Left ventricle myocardium inferior (tissue), 1 donor: Measurements from ENCODE around the gene TBX6. TPM values are rescaled to one million over a fixed set of nuclear protein-coding genes. Genes with fewer than 3 reads are reported as not detected.
A peak's percentile ranks its signal among the peaks of the same experiment; 100 is the strongest.

Source experiments
- DNase-seq: peaks from one replicate; pipeline ENCODE4 v3.0.0-alpha.2; 2020
- H3K27ac ChIP-seq: fragments of 200-600 bp; replicated peaks from 2 replicates; pipeline ENCODE4 v1.8.0; 2021
- H3K27me3 ChIP-seq: fragments of 200-600 bp; 2 replicates; pipeline ENCODE4 v1.8.0; 2021; ENCODE audit warnings: low read depth
- H3K36me3 ChIP-seq: fragments of 200-600 bp; 2 replicates; pipeline ENCODE4 v1.8.0; 2021
- H3K4me1 ChIP-seq: fragments of 200-600 bp; 2 replicates; pipeline ENCODE4 v1.8.0; 2021
- H3K4me3 ChIP-seq: fragments of 200-600 bp; 2 replicates; pipeline ENCODE4 v1.8.0; 2021; ENCODE audit warnings: mild to moderate bottlenecking, moderate library complexity
- H3K9me3 ChIP-seq: fragments of 200-600 bp; replicated peaks from 2 replicates; pipeline ENCODE4 v1.8.0; 2021
- CTCF ChIP-seq: fragments of 200-600 bp; IDR thresholded peaks from 2 replicates; pipeline ENCODE4 v1.8.0; 2021; ENCODE audit warnings: antibody characterized with exemption, mild to moderate bottlenecking, borderline replicate concordance
- intact Hi-C: fragments of 100-400 bp; cut with micrococcal nuclease; formaldehyde crosslinking; loops from one replicate; pipeline ENCODE4 v1.11.0; 2022
- long read RNA-seq: library from polyadenylated mRNA; unstranded; transcript quantifications from one replicate; pipeline ENCODE4 v2.0.0, GENCODE V29; 2021
- total RNA-seq: library from RNA; stranded (reverse); fragmentation: NEBNext Ultra II Directional; extraction: Animal tissue kit (Norgen Biotek cat#: 25700); gene quantifications from one replicate; pipeline ENCODE4 v1.2.1, GENCODE V29; 2021
- donor health status: DM: no; HTN: yes; CAD: no; lungs with severe emphysema.

The TBX6 gene
- total RNA-seq, result 1.0 TPM
- long read RNA-seq, partial matches to known transcripts, result 1 of 2 reads
- long read RNA-seq, other reads (novel, unspliced or antisense), result 1 of 2 reads

GRCh38 chr16:30091474-30092372 lies at the start of gene TBX6:
Gene TBX6, minus strand, starts transcription at chr16:30091924. Its CDS starts 731 bp downstream, at chr16:30091193.
- peak within 1 kb of the TSS; percentile 68 for H3K4me3 ChIP-seq
- peak; percentile 80 for TF ChIP-seq CTCF
- intact Hi-C loops, result no loop called here
- peaks cover 2% of the 10 kb centered on the region for H3K9me3 ChIP-seq
- peak within 1 kb of the TSS; percentile 92 for H3K27ac ChIP-seq
- H3K4me1 ChIP-seq, result peaks cover 53% of the 10 kb centered on the region
- DNase-seq, result peak; percentile 95
- H3K36me3 ChIP-seq, result peaks cover 17% of the 10 kb centered on the region
- H3K27me3 ChIP-seq, result no peaks in the 10 kb centered on the region

- intact Hi-C loops, result no loop called here
- no peaks in the 10 kb centered on the region for H3K9me3 ChIP-seq
- H3K27me3 ChIP-seq, result no peaks in the 10 kb centered on the region
- H3K4me1 ChIP-seq, result no peaks in the 10 kb centered on the region
- no peak overlapping the region for H3K27ac ChIP-seq
- TF ChIP-seq CTCF, result no peak
- DNase-seq, result no peak
- no peak overlapping the region for H3K4me3 ChIP-seq
- H3K36me3 ChIP-seq, result no peaks in the 10 kb centered on the region
Observed at GRCh38 chr16:30139583-30140481, 48.1 kb upstream of the TBX6 start.

GRCh38 chr16:30137897-30138296 lies 46.2 kb upstream of the TBX6 start:
- no peak overlapping the region for H3K27ac ChIP-seq

GRCh38 chr16:30136971-30137605 lies 45.4 kb upstream of the TBX6 start:
- no peaks in the 10 kb centered on the region for H3K4me1 ChIP-seq
- intact Hi-C loops, result no loop called here
- no peak for DNase-seq
- H3K27ac ChIP-seq, result no peak overlapping the region
- H3K4me3 ChIP-seq, result no peak overlapping the region
- no peaks in the 10 kb centered on the region for H3K9me3 ChIP-seq
- H3K27me3 ChIP-seq, result no peaks in the 10 kb centered on the region
- TF ChIP-seq CTCF, result no peak
- H3K36me3 ChIP-seq, result no peaks in the 10 kb centered on the region

More at GRCh38 chr16:30137897-30138296, 46.2 kb upstream of the TBX6 start:
- H3K27me3 ChIP-seq, result no peaks in the 10 kb centered on the region
- no peaks in the 10 kb centered on the region for H3K9me3 ChIP-seq
- no peaks in the 10 kb centered on the region for H3K4me1 ChIP-seq
- DNase-seq, result no peak
- intact Hi-C loops, result no loop called here
- no peak for TF ChIP-seq CTCF
- H3K36me3 ChIP-seq, result no peaks in the 10 kb centered on the region
- H3K4me3 ChIP-seq, result no peak overlapping the region

- Histone ChIP-seq H3K4me3 (no peak overlapping the region), H3K27me3 (no peaks in the 10 kb centered on the region), H3K36me3 (no peaks in the 10 kb centered on the region), H3K4me1 (no peaks in the 10 kb centered on the region), H3K9me3 (no peaks in the 10 kb centered on the region), H3K27ac (no peak overlapping the region)
- no peak for DNase-seq
- no peak for TF ChIP-seq CTCF
- intact Hi-C loops, result no loop called here
Observed at GRCh38 chr16:30132591-30132990, 40.9 kb upstream of the TBX6 start.
